Measurements from ENCODE around the gene CNPY4. TPM values are rescaled to one million over a fixed set of nuclear protein-coding genes. Genes with fewer than 3 reads are reported as not detected.
"Not testable (repeated sequence)": the region's sequence is repeated elsewhere in the genome, so short reads cannot be mapped to it uniquely, and the experiment has no call there.

The CNPY4 gene
- total RNA-seq, 1 donor from 2014 or later, result 3.4 TPM

DNA sequence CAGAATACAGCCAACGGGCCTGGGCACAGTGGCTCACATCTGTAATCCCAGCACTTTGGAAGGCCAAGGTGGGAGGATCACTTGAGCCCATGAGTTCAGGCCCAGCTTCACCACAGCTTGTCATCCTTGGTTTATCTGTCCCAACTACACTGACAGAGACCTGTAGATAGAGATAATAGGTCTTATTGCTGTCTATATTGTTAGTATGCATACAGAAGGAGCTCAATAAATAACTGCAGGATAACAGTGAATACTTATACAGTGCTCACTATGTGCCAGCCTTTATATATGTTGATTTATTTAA lies 1.3 kb downstream of the CNPY4 start:
- ATAC-seq, result no peak

DNA sequence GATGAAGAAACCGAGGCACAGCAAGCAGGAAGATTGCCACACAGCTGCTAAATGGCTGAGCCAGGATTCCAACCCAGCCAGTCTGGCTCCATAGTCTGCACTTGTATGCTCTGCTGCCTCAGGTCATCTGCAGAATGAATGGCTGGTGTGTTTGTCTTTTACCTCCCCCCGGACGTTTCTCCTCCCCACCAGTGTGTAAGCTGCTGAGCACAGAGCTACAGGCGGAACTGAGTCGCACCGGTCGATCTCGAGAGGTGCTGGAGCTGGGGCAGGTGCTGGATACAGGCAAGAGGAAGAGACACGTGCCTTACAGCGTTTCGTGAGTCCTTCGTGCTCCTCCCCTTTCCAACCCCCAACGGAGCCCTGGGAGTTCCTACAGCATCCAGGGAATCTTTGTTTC lies 2.6 kb downstream of the CNPY4 start:
- peak; percentile 11 for ATAC-seq

- no peak for ATAC-seq
These were observed 3.1 kb downstream of the CNPY4 start for GRCh38 chr7:100122568-100122967.

- ATAC-seq, result no peak
These were observed 5.1 kb downstream of the CNPY4 start for GRCh38 chr7:100124301-100125230.

- no peak for ATAC-seq
These were observed 7.0 kb downstream of the CNPY4 start for GRCh38 chr7:100126239-100126930.

GRCh38 chr7:100126931-100127865 lies 7.8 kb downstream of the CNPY4 start, which contains the start of gene MBLAC1:
TSS of gene MBLAC1 (plus strand) at chr7:100126967. CDS start at chr7:100127396, 429 bp downstream.
- peak; percentile 82 for ATAC-seq

GRCh38 chr7:100127866-100128636 lies 8.6 kb downstream of the CNPY4 start:
- no peak for ATAC-seq

GRCh38 chr7:100128637-100128963 lies 9.2 kb downstream of the CNPY4 start:
- ATAC-seq, result no peak

GRCh38 chr7:100130220-100130607 lies 10.8 kb downstream of the CNPY4 start:
- ATAC-seq, result peak; percentile 60

GRCh38 chr7:100130608-100131453 lies 11.4 kb downstream of the CNPY4 start:
- ATAC-seq, result no peak

DNA sequence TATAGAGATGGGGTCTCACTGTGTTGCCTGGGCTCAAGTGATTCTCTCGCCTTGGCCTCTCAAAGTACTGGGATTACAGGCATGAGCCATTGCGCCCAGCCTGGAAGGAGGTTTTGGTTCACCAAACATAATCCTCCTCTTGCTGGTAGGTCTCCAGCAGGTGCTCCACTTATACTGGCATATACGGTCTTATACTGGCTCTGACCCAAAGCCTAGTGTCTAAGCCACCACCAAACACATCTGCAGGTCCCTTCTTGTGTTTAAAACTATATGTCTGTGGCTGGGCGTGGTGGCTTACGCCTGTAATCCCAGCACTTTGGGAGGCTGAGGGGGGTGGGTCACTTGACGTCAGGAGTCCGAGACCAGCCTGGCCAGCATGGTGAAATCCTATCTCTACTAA lies 12.7 kb downstream of the CNPY4 start:
- ATAC-seq, result no peak

DNA sequence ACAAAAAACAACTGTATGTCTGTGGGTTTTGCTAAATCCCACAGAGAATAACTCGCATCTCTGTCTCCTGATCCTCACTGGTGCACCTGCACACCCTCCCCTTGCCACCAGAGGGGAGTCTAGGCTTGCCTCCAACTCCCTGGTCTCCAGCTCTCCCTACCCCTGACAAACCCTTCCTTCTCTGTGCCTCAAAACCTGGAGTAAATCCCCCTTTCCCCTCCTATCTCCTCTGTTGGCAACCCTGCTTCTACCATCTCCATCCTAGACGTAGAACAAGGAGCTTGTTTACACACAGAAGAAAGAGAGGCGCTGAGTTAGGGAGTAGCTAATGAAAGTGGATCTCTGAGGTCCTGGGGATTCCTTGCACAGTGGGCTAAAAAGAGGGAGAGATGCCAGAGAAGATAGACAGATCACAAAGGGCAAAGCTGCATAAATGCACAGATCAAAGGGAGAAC lies 13.3 kb downstream of the CNPY4 start:
- peak; percentile 62 for ATAC-seq

GRCh38 chr7:100137851-100138760 lies 18.7 kb downstream of the CNPY4 start:
- peak; percentile 43 for ATAC-seq

DNA sequence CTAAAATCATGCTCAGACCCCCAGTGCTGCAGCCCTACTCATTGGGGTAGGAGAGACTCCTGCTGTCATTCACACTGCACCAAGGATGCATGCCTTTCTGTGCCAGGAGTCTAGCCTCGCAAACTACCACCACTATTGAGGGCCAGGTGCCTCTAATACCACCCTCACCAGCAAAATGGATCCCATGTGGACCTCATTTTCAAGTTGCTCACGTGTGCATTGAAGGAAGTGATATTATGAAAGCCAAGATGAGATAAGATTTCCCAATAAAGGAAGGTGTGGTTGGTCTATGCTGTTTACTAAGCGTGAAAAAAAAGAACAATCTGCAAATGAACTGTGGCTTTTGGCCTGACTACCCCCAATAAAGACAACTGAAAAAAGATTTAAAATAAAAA lies 22.1 kb downstream of the CNPY4 start:
- ATAC-seq, result no peak

- ATAC-seq, result no peak
These were observed 23.0 kb downstream of the CNPY4 start for GRCh38 chr7:100142461-100142860.

- ATAC-seq, result not testable (repeated sequence)
These were observed 26.9 kb downstream of the CNPY4 start for GRCh38 chr7:100146350-100146749.

GRCh38 chr7:100147278-100147677 lies 27.8 kb downstream of the CNPY4 start:
- ATAC-seq, result no peak

- ATAC-seq, result peak; percentile 3
These were observed 28.8 kb downstream of the CNPY4 start for GRCh38 chr7:100148225-100148558.

DNA sequence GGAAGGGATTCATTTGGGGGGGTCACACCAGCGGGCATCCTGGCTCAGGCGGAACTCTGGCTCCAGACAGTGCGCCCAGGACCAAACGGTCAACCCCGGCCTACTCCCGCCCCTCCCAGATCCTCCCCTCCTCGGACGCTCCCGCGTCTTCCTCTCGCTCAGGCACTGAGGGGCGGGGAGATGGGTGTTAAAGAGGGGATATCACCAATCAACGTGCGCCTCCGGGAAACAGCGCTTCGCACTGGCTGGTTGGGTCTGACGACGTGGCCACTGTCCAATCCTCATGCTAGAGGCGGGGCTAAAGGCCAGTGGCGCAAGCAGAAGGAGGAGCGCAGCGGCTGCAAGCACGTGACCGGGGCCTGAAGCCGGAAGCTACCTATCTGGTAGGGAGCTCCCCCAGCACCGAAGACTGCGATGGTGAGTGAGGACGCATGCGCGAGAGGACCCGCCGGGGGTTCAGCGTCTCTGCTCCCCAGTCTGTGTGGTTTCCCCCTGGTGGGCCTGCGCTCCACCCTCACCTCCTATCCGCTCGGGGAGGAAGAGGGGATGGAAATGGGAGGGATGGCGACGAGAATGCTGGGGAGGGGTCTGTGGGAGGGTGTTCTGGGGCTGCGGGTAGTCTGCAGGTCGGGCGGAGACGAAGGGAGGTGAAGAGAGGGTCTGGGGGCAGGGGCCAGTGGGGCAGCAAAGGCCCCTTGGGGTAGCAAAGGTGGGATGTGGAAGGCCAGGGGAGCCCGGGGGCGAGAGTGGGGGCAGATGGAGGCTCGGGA lies 29.3 kb downstream of the CNPY4 start, which contains the start of gene LAMTOR4:
LAMTOR4 (plus strand) TSS at position 360 of the 770 bp plus-strand sequence; CDS start at position 415, 55 bp downstream.
- ATAC-seq, result peak; percentile 99

Measured in esophagus mucosa (tissue), 1 donor.